Osteoblast (primary cell): ENCODE data around the gene NOXA1. TPM values are rescaled to one million over a fixed set of nuclear protein-coding genes. Genes with fewer than 3 reads are reported as not detected.

Experiments
- DNase-seq: peaks from one replicate; pipeline ENCODE4 v3.0.0; 2011; ENCODE audit warnings: low spot score, mixed read lengths; ENCODE audit not compliant: insufficient read length; ENCODE audit errors: missing footprints
- H2AFZ ChIP-seq: 2 replicates; pipeline ENCODE4 v1.6.0; 2011; ENCODE audit warnings: mild to moderate bottlenecking, low read length
- H3K27ac ChIP-seq: 2 replicates; pipeline ENCODE4 v1.5.1; 2011; ENCODE audit warnings: mild to moderate bottlenecking, low read depth, low read length, moderate library complexity
- H3K27me3 ChIP-seq: 2 replicates; pipeline ENCODE4 v1.6.0; 2012; ENCODE audit warnings: mild to moderate bottlenecking, control low read depth, inconsistent platforms, low read length, moderate library complexity; ENCODE audit not compliant: insufficient read depth
- H3K36me3 ChIP-seq: 2 replicates; pipeline ENCODE4 v1.5.1; 2011; ENCODE audit warnings: mild to moderate bottlenecking, low read length, control low read depth, moderate library complexity; ENCODE audit not compliant: insufficient read depth
- H3K4me1 ChIP-seq: 2 replicates; pipeline ENCODE4 v1.5.1; 2011; ENCODE audit warnings: mild to moderate bottlenecking, low read length, control low read depth, moderate library complexity; ENCODE audit not compliant: insufficient read depth
- H3K4me2 ChIP-seq: 2 replicates; pipeline ENCODE4 v1.6.0; 2011; ENCODE audit warnings: mild to moderate bottlenecking, low read length; ENCODE audit not compliant: insufficient read depth
- H3K4me3 ChIP-seq: fragments of 200-600 bp; sonication (generic); 3 replicates; pipeline ENCODE4 v1.5.1; 2012; ENCODE audit warnings: mild to moderate bottlenecking, low read length, inconsistent platforms; ENCODE audit not compliant: insufficient read depth
- H3K79me2 ChIP-seq: 2 replicates; pipeline ENCODE4 v1.6.0; 2012; ENCODE audit warnings: mild to moderate bottlenecking, low read length, control low read depth, inconsistent platforms; ENCODE audit not compliant: insufficient read depth
- H3K9me3 ChIP-seq: 2 replicates; pipeline ENCODE4 v1.5.1; 2011; ENCODE audit warnings: low read depth, low read length, control low read depth
- H4K20me1 ChIP-seq: 2 replicates; pipeline ENCODE4 v1.6.0; 2012; ENCODE audit warnings: mild to moderate bottlenecking, low read length, control low read depth; ENCODE audit not compliant: insufficient read depth
- CTCF ChIP-seq: IDR thresholded peaks from 2 replicates; pipeline ENCODE4 v1.5.1; 2011; ENCODE audit warnings: mild to moderate bottlenecking, low read depth, low read length, moderate library complexity; ENCODE audit errors: extremely low read depth
- total RNA-seq: library from RNA; depleted of rRNA; stranded (reverse); fragments of >200 nt; gene quantifications from 2 replicates; pipeline ENCODE4 v1.2.3, GENCODE V29; 2012

NOXA1 gene
- total RNA-seq, 1 donor = 0.36 TPM

- peak; percentile 56 for DNase-seq
- H3K79me2 ChIP-seq = no peaks in the 10 kb centered on the region
- no peaks in the 10 kb centered on the region for H3K9me3 ChIP-seq
- no peak overlapping the region for H3K4me2 ChIP-seq
- TF ChIP-seq CTCF = no peak
- H3K36me3 ChIP-seq = no peaks in the 10 kb centered on the region
- H3K4me3 ChIP-seq = no peak overlapping the region
- no peak overlapping the region for H3K27ac ChIP-seq
- H2AFZ ChIP-seq = no peak overlapping the region
- no peaks in the 10 kb centered on the region for H3K27me3 ChIP-seq
- H3K4me1 ChIP-seq = peaks cover 5% of the 10 kb centered on the region
- no peaks in the 10 kb centered on the region for H4K20me1 ChIP-seq
Observed at GRCh38 chr9:137463931-137464290, 40.7 kb downstream of the NOXA1 start.

DNA sequence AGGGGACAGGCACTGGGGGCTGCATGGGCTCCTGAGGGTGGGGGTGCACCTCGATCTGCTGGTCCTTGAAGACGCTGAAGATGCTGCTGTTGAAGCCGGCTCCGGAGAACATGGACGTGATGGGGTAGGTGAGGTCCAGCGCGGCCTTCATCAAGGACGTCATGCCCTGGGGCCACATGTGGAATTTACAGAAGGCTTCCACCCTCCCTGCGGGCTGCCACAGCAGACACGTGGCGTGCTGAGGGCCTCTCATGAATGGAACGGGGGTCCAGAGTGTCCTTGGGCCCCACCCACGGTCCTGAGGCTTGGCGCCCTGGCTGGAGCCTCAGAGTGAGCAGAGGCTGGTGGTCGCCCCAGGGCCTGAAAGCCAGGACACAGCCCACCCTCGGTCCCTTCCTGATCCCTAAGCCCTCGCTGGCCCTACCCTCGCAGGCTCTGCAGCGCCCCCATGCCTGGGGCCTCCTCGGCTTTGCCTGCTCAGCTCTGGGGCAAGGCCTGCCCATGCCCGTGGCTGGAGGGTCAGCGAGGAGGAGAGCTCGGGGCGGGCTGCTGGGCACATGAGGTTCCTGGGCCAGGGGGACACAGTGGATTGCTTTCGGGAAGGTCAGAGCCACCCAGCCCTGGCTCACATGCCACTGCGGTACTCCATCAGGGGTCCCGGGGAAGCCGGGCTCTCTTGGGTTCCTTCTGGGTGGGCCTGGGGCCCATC, 41.3 kb downstream of the NOXA1 start:
- Histone ChIP-seq H3K4me1 (peaks cover 4% of the 10 kb centered on the region), H3K36me3 (no peaks in the 10 kb centered on the region), H3K79me2 (no peaks in the 10 kb centered on the region), H4K20me1 (no peaks in the 10 kb centered on the region), H3K27me3 (peaks cover 5% of the 10 kb centered on the region), H3K4me2 (no peak overlapping the region), H3K9me3 (no peaks in the 10 kb centered on the region), H2AFZ (no peak overlapping the region), H3K4me3 (no peak overlapping the region), H3K27ac (no peak overlapping the region)
- DNase-seq = peak; percentile 61
- TF ChIP-seq CTCF = no peak

- no peak overlapping the region for H3K4me3 ChIP-seq
- H3K4me1 ChIP-seq = no peaks in the 10 kb centered on the region
- no peaks in the 10 kb centered on the region for H4K20me1 ChIP-seq
- no peak overlapping the region for H2AFZ ChIP-seq
- H3K9me3 ChIP-seq = no peaks in the 10 kb centered on the region
- no peaks in the 10 kb centered on the region for H3K36me3 ChIP-seq
- H3K79me2 ChIP-seq = no peaks in the 10 kb centered on the region
- no peak overlapping the region for H3K27ac ChIP-seq
- peak; percentile 62 for DNase-seq
- no peak for TF ChIP-seq CTCF
- H3K27me3 ChIP-seq = peaks cover 8% of the 10 kb centered on the region
- no peak overlapping the region for H3K4me2 ChIP-seq
Observed at GRCh38 chr9:137465000-137465719, 42.0 kb downstream of the NOXA1 start.

- no peaks in the 10 kb centered on the region for H3K36me3 ChIP-seq
Observed at GRCh38 chr9:137465720-137466388, 42.7 kb downstream of the NOXA1 start.

More at GRCh38 chr9:137465720-137466388, 42.7 kb downstream of the NOXA1 start:
- Histone ChIP-seq H4K20me1 (no peaks in the 10 kb centered on the region), H3K79me2 (no peaks in the 10 kb centered on the region), H3K4me3 (no peak overlapping the region), H3K27ac (no peak overlapping the region), H3K27me3 (peaks cover 8% of the 10 kb centered on the region), H3K4me1 (no peaks in the 10 kb centered on the region), H3K9me3 (no peaks in the 10 kb centered on the region), H2AFZ (no peak overlapping the region), H3K4me2 (no peak overlapping the region)
- TF ChIP-seq CTCF = no peak
- DNase-seq = peak; percentile 70
